HEK293 (cell line): ENCODE measurements around the gene FOXO1.

Experiments used
- SP7 ChIP-seq: fragments of 450-650 bp; formaldehyde crosslinking; IDR thresholded peaks from 2 replicates; pipeline ENCODE4 v1.5.1; 2016; ENCODE audit warnings: missing biosample characterization, missing genetic modification characterization
- TF ChIP-seq, protein P1 (sequence below): fragments of 450-650 bp; formaldehyde crosslinking; IDR thresholded peaks from 2 replicates; pipeline ENCODE4 v1.5.1; 2016; ENCODE audit warnings: missing biosample characterization, missing genetic modification characterization

- TF ChIP-seq, protein P1, sequence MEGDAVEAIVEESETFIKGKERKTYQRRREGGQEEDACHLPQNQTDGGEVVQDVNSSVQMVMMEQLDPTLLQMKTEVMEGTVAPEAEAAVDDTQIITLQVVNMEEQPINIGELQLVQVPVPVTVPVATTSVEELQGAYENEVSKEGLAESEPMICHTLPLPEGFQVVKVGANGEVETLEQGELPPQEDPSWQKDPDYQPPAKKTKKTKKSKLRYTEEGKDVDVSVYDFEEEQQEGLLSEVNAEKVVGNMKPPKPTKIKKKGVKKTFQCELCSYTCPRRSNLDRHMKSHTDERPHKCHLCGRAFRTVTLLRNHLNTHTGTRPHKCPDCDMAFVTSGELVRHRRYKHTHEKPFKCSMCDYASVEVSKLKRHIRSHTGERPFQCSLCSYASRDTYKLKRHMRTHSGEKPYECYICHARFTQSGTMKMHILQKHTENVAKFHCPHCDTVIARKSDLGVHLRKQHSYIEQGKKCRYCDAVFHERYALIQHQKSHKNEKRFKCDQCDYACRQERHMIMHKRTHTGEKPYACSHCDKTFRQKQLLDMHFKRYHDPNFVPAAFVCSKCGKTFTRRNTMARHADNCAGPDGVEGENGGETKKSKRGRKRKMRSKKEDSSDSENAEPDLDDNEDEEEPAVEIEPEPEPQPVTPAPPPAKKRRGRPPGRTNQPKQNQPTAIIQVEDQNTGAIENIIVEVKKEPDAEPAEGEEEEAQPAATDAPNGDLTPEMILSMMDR (tag by site-specific recombination): no peak
- TF ChIP-seq SP7: no peak
Measured at GRCh38 chr13:40581277-40581579, 85.2 kb downstream of the FOXO1 start.
